HG03103 (cell line): ENCODE data around the gene HLA-DPB1.
A peak's percentile ranks its signal among the peaks of the same experiment; 100 is the strongest.
"Not testable (repeated sequence)": the region's sequence is repeated elsewhere in the genome, so short reads cannot be mapped to it uniquely, and the experiment has no call there.

Source experiments
- ATAC-seq: cut with Tn5 transposase; IDR thresholded peaks from one replicate; pipeline ENCODE4 v1.9.1; 2021; ENCODE audit warnings: low read depth; ENCODE audit not compliant: unreplicated experiment

The HLA-DPB1 gene

DNA sequence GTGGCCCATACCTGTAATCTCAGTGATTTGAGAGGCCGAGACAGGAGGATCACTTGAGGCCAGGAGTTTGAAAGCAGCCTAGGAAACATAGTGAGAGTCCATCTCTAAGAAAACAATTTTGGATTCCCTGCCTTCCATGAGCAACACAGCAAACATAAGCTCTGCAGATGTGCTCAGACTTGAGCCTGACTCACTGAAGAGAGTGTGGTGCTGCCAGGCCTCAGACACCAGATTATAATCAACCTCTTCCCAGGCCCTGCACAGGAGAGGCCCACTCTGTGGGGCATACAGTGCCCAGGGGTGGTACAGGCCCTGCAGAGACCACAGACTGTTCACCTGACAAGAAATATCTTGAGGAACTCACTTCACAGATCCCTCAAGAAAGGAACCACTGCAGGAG lies 19.9 kb downstream of the HLA-DPB1 start:
- no peak for ATAC-seq

DNA sequence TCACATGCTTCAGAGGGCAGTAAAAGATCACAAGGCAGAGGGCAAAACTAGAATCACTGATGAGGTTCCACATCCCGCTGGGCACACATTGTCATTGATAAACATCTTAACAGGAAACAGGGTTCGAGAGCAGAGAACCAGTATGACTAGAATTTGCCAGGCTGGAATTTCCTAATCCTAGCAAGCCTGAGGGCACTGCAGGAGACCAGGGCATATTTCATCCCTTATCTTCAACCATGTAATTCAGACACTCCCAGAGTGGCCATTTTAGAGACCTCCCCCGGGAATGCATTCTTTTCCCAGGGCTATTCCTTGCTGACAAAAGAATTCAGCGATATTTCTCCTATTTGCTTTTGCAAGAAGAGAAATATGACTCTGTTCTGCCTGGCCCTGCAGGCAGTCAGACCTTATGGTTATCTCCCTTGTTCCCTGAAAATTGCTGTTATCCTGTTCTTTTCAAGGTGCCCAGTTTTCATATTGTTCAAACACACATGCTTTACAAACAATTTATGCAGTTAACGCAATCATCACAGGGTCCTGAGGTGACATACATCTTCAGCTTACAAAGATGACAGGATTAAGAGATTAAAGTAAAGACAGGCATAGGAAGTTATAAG lies 25.4 kb downstream of the HLA-DPB1 start:
- not testable (repeated sequence) for ATAC-seq

- ATAC-seq: no peak
Observed at GRCh38 chr6:33103776-33104175, 28.0 kb downstream of the HLA-DPB1 start.

DNA sequence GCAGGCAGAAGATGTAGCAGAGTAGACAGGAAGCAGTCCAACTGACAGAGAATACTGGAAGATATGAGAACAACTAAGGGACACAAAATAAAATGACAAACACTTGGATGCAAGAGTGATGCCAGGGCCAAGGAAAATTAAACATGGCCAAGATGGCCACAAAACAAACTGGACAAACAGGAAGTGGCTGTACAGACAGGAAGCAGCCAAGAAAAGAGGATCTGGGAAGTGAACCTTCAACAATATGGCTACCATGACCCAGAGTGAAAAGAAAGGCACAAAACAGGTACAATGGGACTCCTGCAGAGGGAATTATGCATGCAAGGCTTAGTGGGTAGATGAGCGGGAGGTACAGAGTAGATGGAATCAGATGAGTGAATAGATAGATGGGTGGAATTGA lies 29.1 kb downstream of the HLA-DPB1 start:
- no peak for ATAC-seq

DNA sequence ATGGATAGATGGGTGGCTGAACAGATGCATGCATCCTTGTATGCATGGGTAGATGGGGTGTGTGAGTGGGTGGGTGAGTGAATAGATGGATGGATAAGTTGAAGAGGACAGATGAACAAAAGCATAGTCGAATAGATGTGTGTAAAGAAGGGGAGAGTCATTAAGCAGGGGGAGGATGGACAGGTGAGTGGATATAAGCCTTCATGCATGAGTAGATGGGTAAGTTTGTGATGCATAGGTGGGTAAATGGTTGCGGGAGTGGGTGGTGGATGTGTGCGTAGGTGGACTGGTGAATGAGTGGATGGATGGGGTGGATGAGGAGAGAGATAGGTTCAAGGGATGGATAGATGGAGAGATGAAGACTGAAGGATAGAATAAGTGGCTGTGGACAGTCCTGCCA lies 29.6 kb downstream of the HLA-DPB1 start:
- no peak for ATAC-seq

- no peak for ATAC-seq
Observed at GRCh38 chr6:33105916-33106871, 30.4 kb downstream of the HLA-DPB1 start.

GRCh38 chr6:33107641-33108040 lies 31.9 kb downstream of the HLA-DPB1 start:
- no peak for ATAC-seq

DNA sequence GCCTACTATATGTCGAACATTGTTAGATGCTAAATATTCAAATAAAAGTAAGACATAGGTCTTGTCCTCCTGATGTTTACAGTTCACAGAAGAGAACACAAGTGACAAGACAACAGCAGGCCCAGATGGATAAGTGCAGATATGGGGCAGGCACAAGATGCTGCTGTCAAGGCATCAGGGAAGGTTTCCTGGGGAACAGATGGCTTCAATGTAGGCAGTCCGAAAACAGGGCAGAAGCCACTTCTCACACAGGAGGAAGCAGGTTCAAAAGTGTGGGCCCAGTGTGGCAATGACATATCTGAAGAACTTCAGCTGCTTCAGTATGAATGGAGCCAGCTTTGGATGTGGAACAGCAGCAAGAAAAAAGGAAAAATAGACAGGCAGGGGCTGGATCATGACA lies 32.5 kb downstream of the HLA-DPB1 start:
- no peak for ATAC-seq

DNA sequence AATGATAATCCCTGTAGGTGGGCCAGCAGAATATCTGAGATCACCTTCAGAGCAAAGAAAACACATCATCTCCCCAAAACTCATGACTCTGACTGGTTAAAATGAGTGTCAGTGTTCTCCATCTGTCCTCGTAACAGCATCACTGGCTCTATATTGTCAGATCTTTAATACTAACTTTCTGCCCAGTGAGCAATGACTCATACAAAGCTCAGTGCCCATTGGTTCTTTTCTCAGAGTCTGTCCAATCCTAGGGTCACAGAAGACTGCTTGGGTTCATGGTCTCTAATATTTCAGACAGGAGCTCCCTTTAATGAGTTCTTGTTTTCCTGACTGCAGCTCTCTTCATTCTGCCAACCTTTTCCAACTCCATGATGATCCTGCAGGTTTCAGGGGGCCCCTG lies 36.4 kb downstream of the HLA-DPB1 start:
- peak; percentile 64 for ATAC-seq

- no peak for ATAC-seq
Observed at GRCh38 chr6:33113755-33114154, 38.0 kb downstream of the HLA-DPB1 start.

- ATAC-seq: no peak
Observed at GRCh38 chr6:33114406-33114805, 38.6 kb downstream of the HLA-DPB1 start.

GRCh38 chr6:33116417-33116816 lies 40.6 kb downstream of the HLA-DPB1 start:
- ATAC-seq: no peak

DNA sequence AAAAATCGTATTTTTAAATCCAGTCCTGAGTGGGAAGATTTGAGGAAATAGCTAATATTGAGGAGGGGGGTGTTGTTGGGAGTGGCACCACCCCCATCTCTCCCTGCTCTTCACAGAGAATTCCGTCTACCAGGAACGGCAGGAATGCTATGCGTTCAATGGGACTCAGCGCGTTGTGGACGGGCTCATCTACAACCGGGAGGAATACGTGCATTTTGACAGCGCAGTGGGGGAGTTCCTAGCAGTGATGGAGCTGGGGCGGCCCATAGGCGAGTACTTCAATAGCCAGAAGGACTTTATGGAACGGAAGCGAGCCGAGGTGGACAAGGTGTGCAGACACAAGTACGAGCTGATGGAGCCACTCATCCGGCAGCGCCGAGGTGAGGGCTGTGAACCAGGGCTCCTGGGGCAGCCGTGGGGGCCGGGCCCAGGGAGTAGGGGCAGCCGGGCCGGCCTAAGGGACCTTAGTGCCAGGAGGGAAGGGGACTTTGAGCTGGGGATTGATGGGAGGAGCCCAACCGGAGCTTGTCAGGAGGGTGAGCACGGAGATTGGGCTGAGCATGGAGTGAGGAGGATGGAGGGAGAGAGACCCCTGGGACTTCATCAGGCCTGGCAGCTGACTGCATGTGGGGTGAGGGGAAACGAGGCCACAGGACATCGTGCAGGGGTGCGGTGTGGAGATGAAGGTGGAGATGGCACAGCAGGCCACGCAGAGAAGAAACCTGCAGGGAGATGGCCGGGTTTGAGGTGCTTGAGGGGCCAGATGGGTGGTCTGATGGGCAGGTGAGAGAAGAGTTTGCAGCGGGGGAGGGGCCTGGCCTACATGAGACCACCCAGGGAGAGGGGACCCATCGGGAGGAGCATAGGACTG lies 41.3 kb downstream of the HLA-DPB1 start:
- ATAC-seq: no peak

DNA sequence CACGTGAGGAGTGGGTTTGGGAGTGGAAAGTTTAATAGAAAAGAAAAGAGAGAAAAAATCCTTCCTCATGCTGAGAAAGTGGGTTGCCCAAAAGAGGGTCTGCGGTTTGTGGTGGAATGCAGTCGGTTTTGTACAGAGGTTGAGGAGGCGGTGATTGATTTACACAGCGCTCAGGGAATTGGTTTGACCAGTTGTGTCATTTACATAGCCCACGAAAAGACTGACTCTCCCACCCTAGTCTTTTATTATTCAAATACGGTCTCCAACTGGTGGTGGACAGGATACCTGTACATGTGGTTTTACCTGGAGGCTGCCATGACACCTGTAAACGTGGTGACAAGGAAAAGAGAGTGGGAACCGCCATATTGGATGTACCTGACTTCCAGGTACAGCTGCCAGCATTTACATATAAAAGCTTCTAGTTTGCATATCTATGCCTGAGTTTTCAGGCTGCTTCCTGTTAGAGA lies 42.1 kb downstream of the HLA-DPB1 start:
- no peak for ATAC-seq

DNA sequence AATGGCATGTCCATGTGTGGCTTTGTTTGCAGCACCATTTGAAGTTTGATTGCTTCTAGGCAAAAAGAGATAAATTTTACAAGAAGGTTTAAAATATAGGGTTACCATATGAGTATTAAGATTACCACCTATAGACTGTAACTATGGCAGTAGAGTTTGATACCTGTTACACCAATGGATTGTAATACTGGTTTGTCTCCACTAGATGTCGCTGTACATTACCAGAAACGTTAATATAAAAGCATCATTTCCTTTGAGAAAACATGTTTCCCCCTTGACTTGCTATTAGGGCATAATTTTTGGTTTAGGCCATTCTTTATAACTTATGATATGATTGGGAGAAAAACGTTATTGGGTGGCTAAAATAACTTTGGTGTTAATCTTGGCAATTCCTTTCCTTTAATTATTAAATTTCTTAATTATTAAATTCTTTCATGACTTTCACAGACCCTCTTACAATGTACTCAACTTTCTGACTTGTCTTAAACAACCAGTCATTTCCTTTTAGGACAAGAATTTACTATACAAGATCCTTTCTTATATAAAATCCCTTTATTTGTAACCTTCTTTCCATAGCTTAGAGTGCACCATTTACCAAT lies 42.8 kb downstream of the HLA-DPB1 start:
- ATAC-seq: no peak

DNA sequence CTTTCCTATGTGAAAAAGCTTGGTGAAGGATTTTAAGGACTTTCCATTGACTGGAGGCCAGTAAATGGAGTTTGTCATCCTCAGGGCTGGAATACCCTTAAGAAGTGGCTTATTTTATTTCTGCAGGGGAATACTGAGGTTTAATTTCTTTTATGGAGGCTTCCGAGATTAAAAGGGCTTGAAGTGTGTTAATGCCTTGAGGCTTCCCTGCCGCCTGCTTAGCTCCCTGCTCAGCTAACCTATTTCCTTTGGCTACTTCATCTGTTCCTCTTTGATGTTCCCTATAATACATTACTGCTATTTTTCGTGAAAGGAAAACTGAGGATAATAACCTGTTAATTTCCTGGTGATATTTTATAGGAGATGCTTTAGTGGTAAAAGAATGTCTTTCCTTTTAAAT lies 44.2 kb downstream of the HLA-DPB1 start:
- ATAC-seq: no peak

- no peak for ATAC-seq
Observed at GRCh38 chr6:33123181-33123580, 47.4 kb downstream of the HLA-DPB1 start.

GRCh38 chr6:33123732-33124524 lies 48.1 kb downstream of the HLA-DPB1 start:
- ATAC-seq: no peak

GRCh38 chr6:33124525-33124901 lies 48.7 kb downstream of the HLA-DPB1 start:
- ATAC-seq: no peak

DNA sequence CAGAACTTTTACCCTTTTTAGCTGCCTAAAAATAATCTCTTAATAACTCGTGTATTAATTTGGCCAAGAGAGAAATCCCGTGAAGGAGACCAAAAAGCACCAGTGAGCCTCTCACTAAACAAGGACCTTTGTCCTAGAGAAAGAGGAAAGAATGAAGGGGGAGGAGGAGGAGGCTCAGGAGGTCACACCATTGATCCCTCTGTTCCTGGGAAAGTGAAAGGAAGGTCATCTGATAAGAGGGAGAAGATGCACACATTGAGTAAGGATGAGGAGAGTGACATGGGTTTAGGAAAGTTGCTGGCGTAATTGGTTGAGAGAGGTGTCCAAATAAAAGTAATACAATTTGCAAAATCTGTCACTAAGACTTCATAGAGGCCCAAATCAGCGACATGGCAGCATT lies 49.2 kb downstream of the HLA-DPB1 start:
- no peak for ATAC-seq
